Trophoblast cell (in vitro differentiated cells and primary cell): ENCODE results near the gene EVL.

Experiments used
- DNase-seq, 2 donors: peaks; one replicate each; pipeline ENCODE4 v3.0.0-alpha.2; 2016
- H2AFZ ChIP-seq: 2 replicates; pipeline ENCODE4 v1.6.1; 2013; ENCODE audit warnings: low read length, moderate library complexity, mild to moderate bottlenecking; ENCODE audit not compliant: insufficient read depth, poor library complexity
- H2AK5ac ChIP-seq: 2 replicates; pipeline ENCODE4 v1.6.1; 2013; ENCODE audit warnings: mild to moderate bottlenecking, low read length
- H2BK120ac ChIP-seq: 2 replicates; pipeline ENCODE4 v1.6.1; 2013; ENCODE audit warnings: low read length, mild to moderate bottlenecking, moderate library complexity; ENCODE audit not compliant: insufficient read depth, poor library complexity
- H2BK12ac ChIP-seq: 2 replicates; pipeline ENCODE4 v1.6.1; 2013; ENCODE audit warnings: mild to moderate bottlenecking, low read length, moderate library complexity
- H2BK5ac ChIP-seq: 2 replicates; pipeline ENCODE4 v1.6.1; 2013; ENCODE audit warnings: low read length, low read depth, moderate library complexity, mild to moderate bottlenecking; ENCODE audit not compliant: poor library complexity
- H3K14ac ChIP-seq: 2 replicates; pipeline ENCODE4 v1.6.1; 2013; ENCODE audit warnings: mild to moderate bottlenecking, low read length
- H3K18ac ChIP-seq: 2 replicates; pipeline ENCODE4 v1.6.1; 2013; ENCODE audit warnings: mild to moderate bottlenecking, low read length
- H3K23ac ChIP-seq: 2 replicates; pipeline ENCODE4 v1.6.1; 2013; ENCODE audit warnings: low read length
- H3K27ac ChIP-seq: 2 replicates; pipeline ENCODE4 v1.5.1; 2013; ENCODE audit warnings: low read depth, mild to moderate bottlenecking, inconsistent platforms, low read length, moderate library complexity
- H3K27me3 ChIP-seq: 2 replicates; pipeline ENCODE4 v1.6.1; 2013; ENCODE audit warnings: inconsistent platforms, mild to moderate bottlenecking, low read length, moderate library complexity; ENCODE audit not compliant: insufficient read depth
- H3K36me3 ChIP-seq, 2 experiments: 1 replicate in 1 of 2; 2 replicates in 1 of 2; pipeline ENCODE4 v1.6.1; 2013; ENCODE audit warnings: low read length in 2 of 2, mild to moderate bottlenecking in 2 of 2, moderate library complexity in 1 of 2; ENCODE audit not compliant: insufficient read depth in 2 of 2, control insufficient read depth in 1 of 2
- H3K4ac ChIP-seq: 2 replicates; pipeline ENCODE4 v1.6.1; 2013; ENCODE audit warnings: low read depth, mild to moderate bottlenecking, low read length, moderate library complexity
- H3K4me1 ChIP-seq, 2 experiments: 1 replicate in 1 of 2; 2 replicates in 1 of 2; pipeline ENCODE4 v1.6.1; 2013; ENCODE audit warnings: low read length in 2 of 2, mild to moderate bottlenecking in 2 of 2, moderate library complexity in 1 of 2; ENCODE audit not compliant: insufficient read depth in 2 of 2, control insufficient read depth in 1 of 2
- H3K4me2 ChIP-seq: 2 replicates; pipeline ENCODE4 v1.6.1; 2013; ENCODE audit warnings: inconsistent platforms, mild to moderate bottlenecking, low read length, moderate library complexity
- H3K4me3 ChIP-seq: 2 replicates; pipeline ENCODE4 v1.5.1; 2013; ENCODE audit warnings: mild to moderate bottlenecking, low read depth, low read length, inconsistent platforms
- H3K79me1 ChIP-seq: one replicate; pipeline ENCODE4 v1.6.1; 2013; ENCODE audit warnings: low read length
- H3K79me2 ChIP-seq: 2 replicates; pipeline ENCODE4 v1.6.1; 2013; ENCODE audit warnings: low read length, mild to moderate bottlenecking; ENCODE audit not compliant: control insufficient read depth, insufficient read depth, poor library complexity
- H3K9ac ChIP-seq: 2 replicates; pipeline ENCODE4 v1.6.1; 2013; ENCODE audit warnings: mild to moderate bottlenecking, low read length
- H3K9me3 ChIP-seq: 2 replicates; pipeline ENCODE4 v1.6.1; 2013; ENCODE audit warnings: low read depth, mild to moderate bottlenecking, control low read depth, inconsistent platforms, low read length; ENCODE audit not compliant: insufficient read depth
- H4K12ac ChIP-seq: 2 replicates; pipeline ENCODE4 v1.6.1; 2013; ENCODE audit warnings: low read depth, mild to moderate bottlenecking, low read length, moderate library complexity
- H4K8ac ChIP-seq: 2 replicates; pipeline ENCODE4 v1.6.1; 2013; ENCODE audit warnings: low read depth, mild to moderate bottlenecking, low read length, moderate library complexity
- H4K91ac ChIP-seq: one replicate; pipeline ENCODE4 v1.6.1; 2013; ENCODE audit warnings: low read depth, mild to moderate bottlenecking, low read length, moderate library complexity
- WGBS: extraction: QIAGEN DNeasy Blood & Tissue Kit; methylation state at CpG from one replicate; pipeline ENCODE4 v1.1.7; 2013; ENCODE audit warnings: missing lambda C conversion rate; ENCODE audit not compliant: insufficient read length, insufficient coverage; ENCODE audit errors: extremely low coverage; 5-methylcytosine and 5-hydroxymethylcytosine counted together

EVL gene

DNA sequence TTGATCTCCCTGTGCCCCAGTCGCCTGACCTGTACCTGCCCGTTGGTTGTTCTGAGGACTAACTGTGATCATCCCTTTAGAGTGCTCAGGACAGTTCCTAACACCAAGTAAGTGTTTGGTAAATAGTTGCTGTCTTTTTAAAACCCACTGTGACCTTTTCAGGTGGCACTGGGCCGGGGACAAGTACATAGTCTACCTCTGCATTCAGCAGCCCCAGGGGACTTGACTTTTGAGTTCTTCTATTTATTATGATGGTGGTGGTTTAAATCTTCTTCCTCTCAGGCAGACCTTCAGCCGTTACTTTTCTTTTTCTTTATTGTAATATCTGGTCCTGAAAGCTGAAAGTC, 38.8 kb downstream of the EVL start:
- H2BK120ac ChIP-seq, result no peak overlapping the region
- H3K79me1 ChIP-seq, result no peaks in the 10 kb centered on the region
- no peak overlapping the region for H3K4me2 ChIP-seq
- no peak overlapping the region for H3K4me3 ChIP-seq
- no peak overlapping the region for H2AK5ac ChIP-seq
- no peak overlapping the region for H3K14ac ChIP-seq
- H3K18ac ChIP-seq, result no peak overlapping the region
- no peak overlapping the region for H4K91ac ChIP-seq
- no peak overlapping the region for H4K8ac ChIP-seq
- H2BK12ac ChIP-seq, result no peak overlapping the region
- no peaks in the 10 kb centered on the region for H3K79me2 ChIP-seq
- H4K12ac ChIP-seq, result no peak overlapping the region
- WGBS, result no CpG with 5 or more reads among the region's 4 CpGs
- peaks cover 10 to 15% of the 10 kb centered on the region in 2 experiments for H3K4me1 ChIP-seq
- H3K9me3 ChIP-seq, result no peaks in the 10 kb centered on the region
- H3K9ac ChIP-seq, result no peak overlapping the region
- DNase-seq, result no peak
- peaks cover 0 to 2% of the 10 kb centered on the region in 2 experiments for H3K36me3 ChIP-seq
- H2BK5ac ChIP-seq, result no peak overlapping the region
- H3K27me3 ChIP-seq, result no peaks in the 10 kb centered on the region
- no peak overlapping the region for H3K23ac ChIP-seq
- no peak overlapping the region for H2AFZ ChIP-seq
- H3K4ac ChIP-seq, result no peak overlapping the region
- no peak overlapping the region for H3K27ac ChIP-seq

DNA sequence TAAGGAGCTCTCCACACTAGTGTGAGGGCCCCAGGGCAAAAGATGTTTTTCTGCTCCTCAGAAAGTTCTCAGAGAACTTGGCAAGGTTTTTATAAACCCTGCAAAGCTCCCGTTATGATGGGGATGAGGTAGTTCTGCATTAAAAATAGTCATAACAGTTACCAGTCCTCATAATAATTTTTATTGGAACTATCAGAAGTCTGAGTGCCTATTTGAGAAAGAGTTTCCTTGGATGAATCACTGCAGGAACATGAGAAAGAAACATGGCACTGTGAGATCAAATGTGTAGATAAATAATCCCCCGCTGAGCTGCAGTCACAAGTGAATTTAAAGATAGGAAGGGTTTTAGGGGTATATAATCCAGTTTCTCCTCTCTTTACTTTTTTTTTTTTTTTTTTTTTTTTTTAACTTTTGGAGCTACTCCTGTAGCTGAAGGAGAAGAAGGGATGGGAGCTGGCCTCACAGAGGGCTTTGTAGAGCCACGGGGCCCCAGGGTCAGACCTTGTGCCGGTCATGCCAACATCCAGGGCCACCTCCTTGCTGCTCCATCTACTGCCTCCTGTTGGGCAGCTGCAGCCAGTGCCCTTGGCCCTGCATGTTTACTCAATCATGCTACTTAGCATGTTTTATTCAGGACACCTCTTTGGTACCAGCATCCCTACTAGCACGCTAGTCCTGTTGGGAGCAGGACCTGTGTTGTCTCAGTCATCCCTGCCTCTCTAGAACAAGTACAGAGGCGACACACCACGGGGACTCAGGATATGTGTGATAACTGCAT, 39.5 kb downstream of the EVL start:
- Histone ChIP-seq H3K18ac (no peak overlapping the region), H3K4me3 (no peak overlapping the region), H3K4me2 (no peak overlapping the region), H4K91ac (no peak overlapping the region), H3K4ac (no peak overlapping the region), H3K4me1 (peaks cover 10 to 15% of the 10 kb centered on the region in 2 experiments), H3K27me3 (no peaks in the 10 kb centered on the region), H3K9ac (no peak overlapping the region), H2BK120ac (no peak overlapping the region), H3K23ac (no peak overlapping the region), H2BK5ac (no peak overlapping the region), H3K79me1 (no peaks in the 10 kb centered on the region), H4K8ac (no peak overlapping the region), H3K79me2 (no peaks in the 10 kb centered on the region), H2AFZ (no peak overlapping the region), H2BK12ac (no peak overlapping the region), H3K14ac (no peak overlapping the region), H3K27ac (no peak overlapping the region), H3K36me3 (peaks cover 0 to 2% of the 10 kb centered on the region in 2 experiments), H2AK5ac (no peak overlapping the region), H3K9me3 (no peaks in the 10 kb centered on the region), H4K12ac (no peak overlapping the region)
- WGBS, result no CpG with 5 or more reads among the region's 7 CpGs
- DNase-seq, result peak in 1 of 2 donors; percentile 20

DNA sequence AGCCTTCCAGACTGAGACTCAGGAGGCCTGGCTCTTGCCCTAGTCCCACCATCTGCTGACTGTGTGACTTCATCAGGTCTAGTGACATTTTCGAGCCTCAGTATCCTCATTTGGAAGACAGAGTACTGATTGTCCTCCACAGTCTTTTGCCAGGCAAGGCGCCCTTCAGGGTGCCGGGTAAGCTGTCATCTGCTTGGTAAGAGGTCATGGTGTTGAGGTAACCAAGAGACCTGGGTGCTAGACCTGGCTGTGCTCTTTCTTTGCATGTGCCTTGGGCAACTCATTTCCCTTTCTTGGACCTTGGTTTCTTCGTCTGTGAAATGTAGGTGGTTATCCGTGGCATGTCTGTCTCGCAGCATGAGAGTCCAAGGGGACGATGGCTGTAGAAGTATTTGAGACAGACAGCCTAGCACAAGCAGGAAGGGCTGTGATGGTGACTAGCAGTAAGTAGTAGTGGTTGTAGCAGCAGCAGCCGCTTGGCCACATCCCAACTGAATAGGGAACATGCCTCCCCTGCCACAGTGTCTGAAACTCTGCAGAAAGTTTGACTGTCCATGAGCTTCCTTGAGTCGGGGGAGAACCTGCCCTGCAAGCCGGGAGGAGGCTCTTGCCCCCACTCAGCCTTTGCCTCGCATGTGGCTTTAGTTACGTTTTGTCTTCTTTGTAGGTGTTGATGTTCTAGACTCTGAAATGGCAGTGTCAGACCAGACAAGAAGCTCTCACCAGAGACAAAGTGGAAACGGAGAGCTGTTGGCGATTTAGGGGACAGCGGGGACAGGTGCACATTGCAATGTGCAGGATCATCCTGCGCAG, 40.3 kb downstream of the EVL start:
- no peak overlapping the region for H2BK120ac ChIP-seq
- H3K36me3 ChIP-seq, result peaks cover 0 to 2% of the 10 kb centered on the region in 2 experiments
- H3K9me3 ChIP-seq, result no peaks in the 10 kb centered on the region
- H3K18ac ChIP-seq, result no peak overlapping the region
- H3K23ac ChIP-seq, result no peak overlapping the region
- H3K4me2 ChIP-seq, result no peak overlapping the region
- no peak overlapping the region for H2BK5ac ChIP-seq
- no peak overlapping the region for H4K12ac ChIP-seq
- H3K27ac ChIP-seq, result no peak overlapping the region
- no peak overlapping the region for H4K91ac ChIP-seq
- H3K14ac ChIP-seq, result no peak overlapping the region
- H3K4me3 ChIP-seq, result no peak overlapping the region
- H3K4me1 ChIP-seq, result peaks cover 10% of the 10 kb centered on the region in 2 experiments
- no peak overlapping the region for H2AK5ac ChIP-seq
- H3K4ac ChIP-seq, result no peak overlapping the region
- WGBS, result no CpG with 5 or more reads among the region's 16 CpGs
- H3K9ac ChIP-seq, result no peak overlapping the region
- H2BK12ac ChIP-seq, result no peak overlapping the region
- no peaks in the 10 kb centered on the region for H3K27me3 ChIP-seq
- no peak for DNase-seq
- no peak overlapping the region for H4K8ac ChIP-seq
- H2AFZ ChIP-seq, result no peak overlapping the region
- no peaks in the 10 kb centered on the region for H3K79me2 ChIP-seq
- H3K79me1 ChIP-seq, result no peaks in the 10 kb centered on the region

DNA sequence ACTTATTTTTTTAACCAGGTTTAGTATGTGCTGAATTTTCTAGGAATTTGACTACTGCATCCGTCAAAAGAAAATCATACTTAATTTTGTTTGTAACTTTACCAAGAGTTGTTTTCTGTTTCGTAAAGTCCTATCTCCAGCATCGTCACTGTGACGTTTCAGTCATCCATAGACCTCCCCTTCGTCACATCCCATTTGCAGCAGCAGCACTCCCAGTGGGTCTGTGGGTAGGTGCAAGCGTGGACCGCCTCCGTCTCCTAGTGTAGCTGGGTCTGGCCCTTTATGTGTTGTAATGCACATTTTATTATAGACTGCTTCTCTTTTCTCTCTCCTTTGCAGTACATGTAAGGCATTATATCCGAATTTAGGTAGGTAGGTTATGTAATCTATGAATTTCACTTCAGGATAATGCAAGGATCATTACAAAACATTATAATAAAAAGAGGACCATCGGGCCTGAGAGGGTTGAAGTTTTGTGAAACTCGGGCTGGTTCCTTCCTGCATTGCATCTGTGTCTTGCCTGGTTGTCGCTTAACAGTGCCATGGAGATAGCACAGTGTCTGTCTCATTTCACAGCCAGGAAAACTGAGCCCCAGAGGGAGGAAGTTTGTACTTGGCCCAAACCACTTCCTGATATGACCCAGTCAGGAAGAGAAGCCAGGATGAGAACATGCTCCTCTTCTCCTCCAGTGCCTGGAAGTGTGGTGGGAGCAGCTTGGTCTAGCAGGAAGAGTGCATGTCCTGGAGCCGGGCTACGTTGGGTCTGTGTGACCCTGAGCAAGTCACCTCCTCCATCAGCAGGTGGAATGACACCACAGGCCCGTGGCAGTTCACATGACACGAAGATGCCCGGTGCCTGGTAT, 41.3 kb downstream of the EVL start:
- Histone ChIP-seq H3K9ac (no peak overlapping the region), H3K36me3 (peaks cover 0 to 2% of the 10 kb centered on the region in 2 experiments), H2BK12ac (no peak overlapping the region), H4K8ac (no peak overlapping the region), H3K9me3 (no peaks in the 10 kb centered on the region), H3K4me3 (no peak overlapping the region), H2BK120ac (no peak overlapping the region), H3K18ac (no peak overlapping the region), H3K4me2 (no peak overlapping the region), H3K23ac (no peak overlapping the region), H3K27me3 (no peaks in the 10 kb centered on the region), H2AFZ (no peak overlapping the region), H3K4ac (no peak overlapping the region), H3K27ac (no peak overlapping the region), H3K14ac (no peak overlapping the region), H4K12ac (no peak overlapping the region), H3K79me2 (no peaks in the 10 kb centered on the region), H2BK5ac (no peak overlapping the region), H3K4me1 (peaks cover 12% of the 10 kb centered on the region in 2 experiments), H2AK5ac (no peak overlapping the region), H3K79me1 (no peaks in the 10 kb centered on the region), H4K91ac (no peak overlapping the region)
- no CpG with 5 or more reads among the region's 17 CpGs for WGBS
- peak in 1 of 2 donors; percentile 8 for DNase-seq
